ENCODE data around the gene LAMC2.

GRCh38 chr1:183149273-183149672 lies 36.8 kb upstream of the LAMC2 start:
- no peak for TF ChIP-seq RAD21 (IDR thresholded peaks at IDR 0.05; ENCODE audit: low read depth)
- TF ChIP-seq CREB1 (IDR thresholded peaks at IDR 0.05; ENCODE audit: low read depth) = no peak
